ENCODE results near the gene RANBP17. TPM values are rescaled to one million over a fixed set of nuclear protein-coding genes. Genes with fewer than 3 reads are reported as not detected.

RANBP17 gene
- total RNA-seq, 4 donors from 2014 or later, result 0.61 to 9.3 (median 1.9) TPM

- TF ChIP-seq POLR2A (IDR thresholded peaks at IDR 0.05) (no peak), CTCF (IDR thresholded peaks at IDR 0.05) (no peak)
- DNase-seq, result no peak
- no peak overlapping the region for H3K27ac ChIP-seq
- no peak overlapping the region for H3K4me3 ChIP-seq
- H3K36me3 ChIP-seq, result no peaks in the 10 kb centered on the region
- H3K9me3 ChIP-seq, result peaks cover 0 to 19% (median 0%) of the 10 kb centered on the region in 3 donors
- intact Hi-C loops (cut with DNase I), result no loop called here
- H3K27me3 ChIP-seq, result no peaks in the 10 kb centered on the region
- no peaks in the 10 kb centered on the region for H3K4me1 ChIP-seq
- WGBS, 2 donors, result 93 to 94% methylated on average over 11 to 20 of the region's 21 CpGs
Measured at GRCh38 chr5:171251519-171251918, 389.7 kb downstream of the RANBP17 start.

GRCh38 chr5:171252674-171253073 lies 390.9 kb downstream of the RANBP17 start:
- H3K4me3 ChIP-seq, result no peak overlapping the region
- no peak for DNase-seq
- intact Hi-C loops (cut with DNase I), result no loop called here
- 87 to 88% methylated on average over 6 of the region's 6 CpGs for WGBS, 2 donors
- H3K27me3 ChIP-seq, result no peaks in the 10 kb centered on the region
- TF ChIP-seq CTCF (IDR thresholded peaks at IDR 0.05), result no peak
- TF ChIP-seq POLR2A (IDR thresholded peaks at IDR 0.05), result no peak
- H3K27ac ChIP-seq, result no peak overlapping the region
- peaks cover 0 to 19% (median 0%) of the 10 kb centered on the region in 3 donors for H3K9me3 ChIP-seq
- no peaks in the 10 kb centered on the region for H3K4me1 ChIP-seq
- no peaks in the 10 kb centered on the region for H3K36me3 ChIP-seq

- no peaks in the 10 kb centered on the region for H3K4me1 ChIP-seq
- WGBS, 2 donors, result 57% methylated on average over 1 of the region's 1 CpG
- no peaks in the 10 kb centered on the region for H3K9me3 ChIP-seq
- intact Hi-C loops (cut with DNase I), result no loop called here
- DNase-seq, result no peak
- H3K4me3 ChIP-seq, result no peak overlapping the region
- TF ChIP-seq CTCF (IDR thresholded peaks at IDR 0.05) (no peak), POLR2A (IDR thresholded peaks at IDR 0.05) (no peak)
- no peaks in the 10 kb centered on the region for H3K27me3 ChIP-seq
- H3K36me3 ChIP-seq, result no peaks in the 10 kb centered on the region
- H3K27ac ChIP-seq, result no peak overlapping the region
Measured at GRCh38 chr5:171258737-171259415, 397.1 kb downstream of the RANBP17 start.

GRCh38 chr5:171261361-171261760 lies 399.5 kb downstream of the RANBP17 start:
- no peak overlapping the region for H3K4me3 ChIP-seq
- H3K9me3 ChIP-seq, result no peaks in the 10 kb centered on the region
- no peaks in the 10 kb centered on the region for H3K27me3 ChIP-seq
- TF ChIP-seq POLR2A (IDR thresholded peaks at IDR 0.05) (no peak), CTCF (IDR thresholded peaks at IDR 0.05) (no peak)
- H3K4me1 ChIP-seq, result no peaks in the 10 kb centered on the region
- DNase-seq, result no peak
- intact Hi-C loops (cut with DNase I), result no loop called here
- no peaks in the 10 kb centered on the region for H3K36me3 ChIP-seq
- WGBS, 2 donors, result 19 to 25% methylated on average over 1 of the region's 1 CpG
- no peak overlapping the region for H3K27ac ChIP-seq

GRCh38 chr5:171261904-171262303 lies 400.1 kb downstream of the RANBP17 start:
- Histone ChIP-seq H3K9me3 (no peaks in the 10 kb centered on the region), H3K4me1 (no peaks in the 10 kb centered on the region), H3K36me3 (no peaks in the 10 kb centered on the region), H3K4me3 (no peak overlapping the region), H3K27me3 (no peaks in the 10 kb centered on the region), H3K27ac (no peak overlapping the region)
- no peak for TF ChIP-seq POLR2A (IDR thresholded peaks at IDR 0.05)
- no peak for TF ChIP-seq CTCF (IDR thresholded peaks at IDR 0.05)
- DNase-seq, result no peak
- intact Hi-C loops (cut with DNase I), result no loop called here
- 72 to 79% methylated on average over 4 of the region's 4 CpGs for WGBS, 2 donors
